H1 (cell line): Measurements from ENCODE around the gene SHROOM3. TPM values are rescaled to one million over a fixed set of nuclear protein-coding genes. Genes with fewer than 3 reads are reported as not detected.
A peak's percentile ranks its signal among the peaks of the same experiment; 100 is the strongest.

ENCODE experiments used
- CTCF ChIA-PET: fragments of 300-600 bp; sonication (Branson Sonifier 250); formaldehyde crosslinking; loops from one replicate; lab custom pipeline; 2021; ENCODE audit not compliant: partially characterized antibody; lab: Charles Lee
- POLR2A ChIA-PET: fragments of 300-600 bp; sonication (Branson Sonifier 250); formaldehyde crosslinking; loops from one replicate; lab custom pipeline; 2021; ENCODE audit warnings: inconsistent platforms; ENCODE audit not compliant: partially characterized antibody; lab: Charles Lee
- DNase-seq, 2 experiments: peaks; one replicate each; pipeline versions ENCODE4 v3.0.0 to v3.0.0-alpha.2; 2010 to 2022; ENCODE audit warnings: low spot score in 2 of 2, low read depth in 1 of 2, mixed read lengths in 1 of 2
- FAIRE-seq: peaks from 2 replicates; lab custom pipeline; 2011; peaks lifted over from hg19 to GRCh38; lab: Jason Lieb, UNC
- H2AFZ ChIP-seq: 2 replicates; pipeline ENCODE4 v1.8.1; 2012; ENCODE audit warnings: low read length, inconsistent platforms
- H2AK5ac ChIP-seq: 2 replicates; pipeline ENCODE4 v1.6.1; 2013; ENCODE audit warnings: low read depth, low read length
- H2BK120ac ChIP-seq: replicated peaks from 2 replicates; pipeline ENCODE3; 2013; ENCODE audit warnings: low read depth, low read length, inconsistent platforms
- H2BK12ac ChIP-seq: 2 replicates; pipeline ENCODE4 v1.6.1; 2013; ENCODE audit warnings: low read depth, low read length
- H2BK15ac ChIP-seq: 2 replicates; pipeline ENCODE4 v1.6.1; 2013; ENCODE audit warnings: low read length
- H2BK20ac ChIP-seq: 2 replicates; pipeline ENCODE4 v1.6.1; 2013; ENCODE audit warnings: low read length
- H2BK5ac ChIP-seq: 2 replicates; pipeline ENCODE4 v1.6.1; 2013; ENCODE audit warnings: low read depth, low read length
- H3K14ac ChIP-seq: 2 replicates; pipeline ENCODE4 v1.6.1; 2013; ENCODE audit warnings: inconsistent platforms; ENCODE audit not compliant: insufficient read length
- H3K18ac ChIP-seq: 2 replicates; pipeline ENCODE4 v1.6.1; 2013; ENCODE audit warnings: low read length; ENCODE audit errors: extremely low read depth
- H3K23ac ChIP-seq: 2 replicates; pipeline ENCODE4 v1.6.1; 2013; ENCODE audit warnings: inconsistent platforms; ENCODE audit not compliant: insufficient read length
- H3K23me2 ChIP-seq: 2 replicates; pipeline ENCODE4 v1.6.1; 2013; ENCODE audit warnings: low read depth, low read length
- H3K27ac ChIP-seq: 2 replicates; pipeline ENCODE4 v1.6.1; 2011; ENCODE audit warnings: low read depth, low read length, inconsistent platforms
- H3K27me3 ChIP-seq, 4 experiments: replicated peaks in 1 of 4; 1 replicate in 1 of 4; 2 replicates in 3 of 4; pipeline versions ENCODE4 v1.6.1 to v1.8.1; 2011 to 2013; ENCODE audit warnings: low read length in 3 of 4, mild to moderate bottlenecking in 3 of 4, inconsistent platforms in 2 of 4, mixed read lengths in 2 of 4, moderate library complexity in 1 of 4; ENCODE audit not compliant: control insufficient read depth in 3 of 4, insufficient read depth in 3 of 4; ENCODE audit errors: extremely low read depth in 1 of 4
- H3K36me3 ChIP-seq, 4 experiments: 2 replicates each; pipeline versions ENCODE4 v1.6.1 to v1.8.1; 2011 to 2013; ENCODE audit warnings: mild to moderate bottlenecking in 4 of 4, low read length in 3 of 4, moderate library complexity in 2 of 4, control low read depth in 1 of 4, inconsistent platforms in 1 of 4; ENCODE audit not compliant: insufficient read depth in 4 of 4, control insufficient read depth in 2 of 4
- H3K4ac ChIP-seq: replicated peaks from 2 replicates; pipeline ENCODE3; 2013; ENCODE audit warnings: low read length, low read depth, mixed read lengths, inconsistent platforms; ENCODE audit not compliant: insufficient read length
- H3K4me1 ChIP-seq, 4 experiments: replicated peaks in 1 of 4; 1 replicate in 1 of 4; 2 replicates in 3 of 4; pipeline versions ENCODE4 v1.6.1 to v1.8.1; 2011 to 2013; ENCODE audit warnings: low read length in 3 of 4, inconsistent platforms in 2 of 4, mixed read lengths in 1 of 4; ENCODE audit not compliant: insufficient read depth in 4 of 4, control insufficient read depth in 3 of 4
- H3K4me2 ChIP-seq, 2 experiments: 2 replicates each; pipeline versions ENCODE4 v1.6.1 to v1.8.1; 2011 to 2013; ENCODE audit warnings: low read depth in 2 of 2, low read length in 2 of 2, control low read depth in 1 of 2, inconsistent platforms in 1 of 2, mild to moderate bottlenecking in 1 of 2; ENCODE audit not compliant: insufficient read depth in 1 of 2
- H3K4me3 ChIP-seq, 4 experiments: fragments of 200-600, 300-600 bp in 1 of 4; sonication (generic), shearing (Covaris generic), sonication (Bioruptor Twin) in 1 of 4; 2 replicates each; pipeline versions ENCODE4 v1.5.1 to v1.8.1; 2011 to 2016; ENCODE audit warnings: low read length in 4 of 4, low read depth in 3 of 4, control low read depth in 2 of 4, inconsistent platforms in 2 of 4, mild to moderate bottlenecking in 2 of 4, mixed read lengths in 1 of 4, moderate library complexity in 1 of 4; ENCODE audit not compliant: insufficient read depth in 2 of 4; ENCODE audit errors: extremely low read depth in 1 of 4
- H3K56ac ChIP-seq: replicated peaks from 2 replicates; pipeline ENCODE3; 2013; ENCODE audit warnings: low read depth, mild to moderate bottlenecking, mixed read lengths, low read length, inconsistent platforms; ENCODE audit not compliant: insufficient read length
- H3K79me1 ChIP-seq: 2 replicates; pipeline ENCODE4 v1.6.1; 2013; ENCODE audit warnings: low read depth, low read length, control low read depth
- H3K79me2 ChIP-seq, 2 experiments: 2 replicates each; pipeline versions ENCODE4 v1.6.1 to v1.8.1; 2012 to 2013; ENCODE audit warnings: low read length in 2 of 2, mild to moderate bottlenecking in 2 of 2, inconsistent platforms in 1 of 2; ENCODE audit not compliant: insufficient read depth in 2 of 2, control insufficient read depth in 1 of 2
- H3K9ac ChIP-seq, 4 experiments: replicated peaks in 1 of 4; 1 replicate in 1 of 4; 2 replicates in 3 of 4; pipeline versions ENCODE4 v1.6.1 to v1.8.1; 2011 to 2013; ENCODE audit warnings: low read depth in 3 of 4, low read length in 3 of 4, control low read depth in 2 of 4, mild to moderate bottlenecking in 2 of 4, moderate library complexity in 2 of 4, inconsistent platforms in 1 of 4; ENCODE audit errors: extremely low read depth in 1 of 4
- H3K9me3 ChIP-seq, 2 experiments: 2 replicates each; pipeline versions ENCODE4 v1.6.1 to v1.8.1; 2012 to 2013; ENCODE audit warnings: mild to moderate bottlenecking in 2 of 2, moderate library complexity in 2 of 2, control low read depth in 1 of 2, inconsistent platforms in 1 of 2, low read depth in 1 of 2, low read length in 1 of 2, mixed read lengths in 1 of 2; ENCODE audit not compliant: insufficient read depth in 2 of 2
- H4K20me1 ChIP-seq, 2 experiments: replicated peaks in 1 of 2; 2 replicates each; pipeline versions ENCODE3 to v1.8.1; 2011 to 2013; ENCODE audit warnings: inconsistent platforms in 2 of 2, low read length in 2 of 2, mild to moderate bottlenecking in 1 of 2; ENCODE audit not compliant: insufficient read depth in 2 of 2, control insufficient read depth in 1 of 2
- H4K5ac ChIP-seq: 2 replicates; pipeline ENCODE4 v1.6.1; 2013; ENCODE audit warnings: low read length, low read depth, mixed read lengths, inconsistent platforms; ENCODE audit not compliant: insufficient read length
- H4K8ac ChIP-seq: 2 replicates; pipeline ENCODE4 v1.8.0; 2013; ENCODE audit warnings: mild to moderate bottlenecking, moderate library complexity, low read length, inconsistent platforms; ENCODE audit not compliant: insufficient read depth; ENCODE audit errors: extremely low read depth
- H4K91ac ChIP-seq: replicated peaks from 2 replicates; pipeline ENCODE3; 2013; ENCODE audit warnings: low read length, mixed read lengths, inconsistent platforms; ENCODE audit not compliant: insufficient read length
- ASH2L ChIP-seq: fragments of 200-600, 300-600 bp; sonication (generic); IDR thresholded peaks from one replicate; pipeline ENCODE4 v1.7.1; 2017; ENCODE audit warnings: low read length
- KDM1A ChIP-seq: fragments of 200-600, 300-600 bp; sonication (generic); IDR thresholded peaks from 2 replicates; pipeline ENCODE4 v1.7.1; 2016; ENCODE audit warnings: mild to moderate bottlenecking, low read length, borderline replicate concordance
- TEAD4 ChIP-seq: IDR thresholded peaks from 2 replicates; pipeline ENCODE4 v1.6.1; 2012; ENCODE audit warnings: low read depth, low read length, inconsistent platforms, mixed read lengths
- WGBS, 2 experiments: shearing (Covaris generic) in 1 of 2; methylation state at CpG; one replicate each; pipeline versions ENCODE4 v1.1.6 to v1.1.7; 2013 to 2015; ENCODE audit warnings: low lambda C conversion rate in 2 of 2, mixed read lengths in 2 of 2, inconsistent platforms in 1 of 2, low coverage in 1 of 2, missing lambda C conversion rate in 1 of 2; ENCODE audit not compliant: insufficient replicate concordance in 2 of 2, insufficient coverage in 1 of 2, insufficient read length in 1 of 2; ENCODE audit errors: extremely low coverage in 1 of 2, missing lambda C conversion rate in 1 of 2; 5-methylcytosine and 5-hydroxymethylcytosine counted together
- polyA plus RNA-seq, 7 experiments: library from polyadenylated mRNA; depleted of rRNA in 3 of 7; stranded (reverse) in 5 of 7; unstranded in 2 of 7; fragments of >200 nt in 5 of 7; fragments of 200-250 nt in 2 of 7; gene quantifications; 1 replicate in 5 of 7; 2 replicates in 1 of 7; 4 replicates in 1 of 7; pipeline versions ENCODE4 v1.2.1 to v1.2.3, GENCODE V29; 2011 to 2013; ENCODE audit warnings: missing spikeins in 2 of 7, mixed read lengths in 2 of 7
- total RNA-seq: library from RNA; stranded (reverse); fragmentation: NEBNext Ultra II Directional; extraction: Animal tissue kit (Norgen Biotek cat#: 25700); gene quantifications from 2 replicates; pipeline ENCODE4 v1.2.1, GENCODE V29; 2021

SHROOM3 gene
- total and polyA plus RNA-seq, 2 of the 8 experiments (the other 6 are each of a cell fraction or from before 2014, with no cell fraction given) = 15.8 to 34.0 TPM

- Histone ChIP-seq H3K9ac (no peak overlapping the region), H3K79me2 (no peaks in the 10 kb centered on the region), H3K4me2 (no peak overlapping the region), H4K8ac (no peak overlapping the region), H4K5ac (no peak overlapping the region), H3K14ac (no peak overlapping the region), H3K36me3 (no peaks in the 10 kb centered on the region), H3K56ac (no peak overlapping the region), H2AFZ (no peak overlapping the region), H3K4me1 (peaks cover 0 to 10% (median 2%) of the 10 kb centered on the region in 4 experiments; a peak in 3 of 7 replicates), H4K91ac (no peak overlapping the region), H3K27me3 (no peaks in the 10 kb centered on the region), H3K79me1 (no peaks in the 10 kb centered on the region), H2BK5ac (no peak overlapping the region), H3K23ac (no peak overlapping the region), H3K9me3 (peaks cover 0 to 7% of the 10 kb centered on the region in 2 experiments; a peak in 1 of 4 replicates), H2BK15ac (no peak overlapping the region), H3K18ac (no peak overlapping the region), H2BK120ac (no peak overlapping the region), H2AK5ac (no peak overlapping the region), H3K23me2 (no peaks in the 10 kb centered on the region; the same call in 1 of the 2 replicates), H3K4me3 (no peak overlapping the region), H2BK12ac (no peak overlapping the region), H3K27ac (no peak overlapping the region), H4K20me1 (no peaks in the 10 kb centered on the region), H2BK20ac (no peak overlapping the region), H3K4ac (no peak overlapping the region)
- no peak for FAIRE-seq
- CTCF ChIA-PET = interaction anchor here (0.7 to 1.7 kb wide), 4 partner anchors 11 to 173 kb away, joined by 3 to 5 read pairs (median 4); no protein-coding TSS in a partner anchor
- no peak for DNase-seq
- TF ChIP-seq TEAD4 (peak; percentile 64; the same call in 1 of the 2 replicates), ASH2L (no peak), KDM1A (peak; percentile 46; the same call in 1 of the 2 replicates)
- POLR2A ChIA-PET = interaction anchor here (1.3 to 1.6 kb wide), 3 partner anchors 9 to 16 kb away, joined by 3 to 4 read pairs (median 3); no protein-coding TSS in a partner anchor
- WGBS, 2 experiments = 80% methylated on average over 6 of the region's 6 CpGs; no CpG with 5 or more reads in 1 of the 2 experiments
These were observed 105.0 kb downstream of the SHROOM3 start for GRCh38 chr4:76539979-76540378.
